ENCODE data around the gene NEMP2. TPM values are rescaled to one million over a fixed set of nuclear protein-coding genes. Genes with fewer than 3 reads are reported as not detected.

NEMP2 gene
- total and polyA plus RNA-seq, 4 donors: 0.85 to 11.2 (median 2.6) TPM

- peaks cover 0 to 2% (median 0%) of the 10 kb centered on the region in 4 donors for H3K36me3 ChIP-seq (ENCODE audit: control insufficient read depth in 4 of 4, insufficient read depth in 4 of 4, low read length in 4 of 4)
- H3K27me3 ChIP-seq (ENCODE audit: control insufficient read depth in 3 of 3, insufficient read depth in 3 of 3, low read length in 2 of 3): no peaks in the 10 kb centered on the region
- no peak overlapping the region for H3K9ac ChIP-seq (ENCODE audit: insufficient read depth in 1 of 2, low read length in 2 of 2)
- peak overlapping the region in 1 of 2 donors; percentile 13 for H3K27ac ChIP-seq (ENCODE audit: low read depth in 1 of 2, low read length in 1 of 2)
- 95 to 96% methylated on average over 1 of the region's 1 CpG for WGBS, 2 donors
- TF ChIP-seq CTCF (IDR thresholded peaks at IDR 0.05; ENCODE audit: control extremely low read depth, extremely low read depth): no peak
- H3K9me3 ChIP-seq (ENCODE audit: control insufficient read depth in 4 of 4, insufficient read depth in 3 of 4, low read length in 3 of 4): peaks cover 0 to 2% (median 0%) of the 10 kb centered on the region in 4 donors
- ATAC-seq (ENCODE audit: insufficient read depth, low FRiP score): no peak
- no peak overlapping the region for H3K4me3 ChIP-seq
- peaks cover 7 to 13% (median 8%) of the 10 kb centered on the region in 5 donors for H3K4me1 ChIP-seq (ENCODE audit: control insufficient read depth in 5 of 5, insufficient read depth in 5 of 5, low read length in 5 of 5)
- no peak for DNase-seq
These were observed 71.9 kb downstream of the NEMP2 start for GRCh38 chr2:190462611-190463010.

- no peak for ATAC-seq (ENCODE audit: insufficient read depth, low FRiP score)
These were observed 72.3 kb downstream of the NEMP2 start for GRCh38 chr2:190462181-190462580.

GRCh38 chr2:190460487-190460886, 74.0 kb downstream of the NEMP2 start:
- peaks cover 0 to 2% (median 0%) of the 10 kb centered on the region in 4 donors for H3K9me3 ChIP-seq (ENCODE audit: control insufficient read depth in 4 of 4, insufficient read depth in 3 of 4, low read length in 3 of 4)
- WGBS, 2 donors: 76 to 90% methylated on average over 5 of the region's 5 CpGs
- peaks cover 0 to 7% (median 0%) of the 10 kb centered on the region in 5 donors for H3K4me1 ChIP-seq (ENCODE audit: control insufficient read depth in 5 of 5, insufficient read depth in 5 of 5, low read length in 5 of 5)
- DNase-seq (no peak), ATAC-seq (ENCODE audit: insufficient read depth, low FRiP score) (no peak)
- no peaks in the 10 kb centered on the region for H3K27me3 ChIP-seq (ENCODE audit: control insufficient read depth in 3 of 3, insufficient read depth in 3 of 3, low read length in 2 of 3)
- no peak overlapping the region for H3K27ac ChIP-seq (ENCODE audit: low read depth in 1 of 2, low read length in 1 of 2)
- H3K36me3 ChIP-seq (ENCODE audit: control insufficient read depth in 4 of 4, insufficient read depth in 4 of 4, low read length in 4 of 4): peaks cover 0 to 5% (median under 1%) of the 10 kb centered on the region in 4 donors
- TF ChIP-seq CTCF (IDR thresholded peaks at IDR 0.05; ENCODE audit: control extremely low read depth, extremely low read depth): no peak
- H3K9ac ChIP-seq (ENCODE audit: insufficient read depth in 1 of 2, low read length in 2 of 2): no peak overlapping the region
- H3K4me3 ChIP-seq: no peak overlapping the region

More at GRCh38 chr2:190462181-190462580, 72.3 kb downstream of the NEMP2 start:
- no peak for TF ChIP-seq CTCF (IDR thresholded peaks at IDR 0.05; ENCODE audit: control extremely low read depth, extremely low read depth)
- Histone ChIP-seq H3K9ac (ENCODE audit: insufficient read depth in 1 of 2, low read length in 2 of 2) (no peak overlapping the region), H3K36me3 (ENCODE audit: control insufficient read depth in 4 of 4, insufficient read depth in 4 of 4, low read length in 4 of 4) (peaks cover 0 to 2% (median 0%) of the 10 kb centered on the region in 4 donors), H3K27me3 (ENCODE audit: control insufficient read depth in 3 of 3, insufficient read depth in 3 of 3, low read length in 2 of 3) (no peaks in the 10 kb centered on the region), H3K4me3 (no peak overlapping the region), H3K27ac (ENCODE audit: low read depth in 1 of 2, low read length in 1 of 2) (no peak overlapping the region), H3K4me1 (ENCODE audit: control insufficient read depth in 5 of 5, insufficient read depth in 5 of 5, low read length in 5 of 5) (peaks cover 4 to 9% (median 6%) of the 10 kb centered on the region in 5 donors), H3K9me3 (ENCODE audit: control insufficient read depth in 4 of 4, insufficient read depth in 3 of 4, low read length in 3 of 4) (peaks cover 0 to 2% (median 0%) of the 10 kb centered on the region in 4 donors)
- no peak for DNase-seq
- WGBS, 2 donors: 77 to 92% methylated on average over 2 of the region's 2 CpGs

- Histone ChIP-seq H3K27ac (ENCODE audit: low read depth in 1 of 2, low read length in 1 of 2) (no peak overlapping the region), H3K36me3 (ENCODE audit: control insufficient read depth in 4 of 4, insufficient read depth in 4 of 4, low read length in 4 of 4) (peaks cover 0 to 5% (median under 1%) of the 10 kb centered on the region in 4 donors), H3K4me1 (ENCODE audit: control insufficient read depth in 5 of 5, insufficient read depth in 5 of 5, low read length in 5 of 5) (peaks cover 0 to 7% (median 0%) of the 10 kb centered on the region in 5 donors), H3K9me3 (ENCODE audit: control insufficient read depth in 4 of 4, insufficient read depth in 3 of 4, low read length in 3 of 4) (peaks cover 0 to 2% (median 0%) of the 10 kb centered on the region in 4 donors), H3K27me3 (ENCODE audit: control insufficient read depth in 3 of 3, insufficient read depth in 3 of 3, low read length in 2 of 3) (no peaks in the 10 kb centered on the region), H3K4me3 (no peak overlapping the region), H3K9ac (ENCODE audit: insufficient read depth in 1 of 2, low read length in 2 of 2) (no peak overlapping the region)
- WGBS, 2 donors: 66 to 73% methylated on average over 1 of the region's 1 CpG
- no peak for ATAC-seq (ENCODE audit: insufficient read depth, low FRiP score)
- no peak for TF ChIP-seq CTCF (IDR thresholded peaks at IDR 0.05; ENCODE audit: control extremely low read depth, extremely low read depth)
- no peak for DNase-seq
These were observed 74.6 kb downstream of the NEMP2 start for GRCh38 chr2:190459881-190460280.
